HEK293 (cell line): ENCODE results near the gene GTPBP3.

Source experiments
- GLIS1 ChIP-seq: fragments of 450-650 bp; formaldehyde crosslinking; IDR thresholded peaks from 2 replicates; pipeline ENCODE4 v1.5.1; 2016; ENCODE audit warnings: missing biosample characterization, missing genetic modification characterization
- OSR2 ChIP-seq: fragments of 450-650 bp; formaldehyde crosslinking; IDR thresholded peaks from 2 replicates; pipeline ENCODE4 v1.5.1; 2016; ENCODE audit warnings: missing biosample characterization, missing genetic modification characterization
- YY1 ChIP-seq: fragments of 450-650 bp; formaldehyde crosslinking; IDR thresholded peaks from 2 replicates; pipeline ENCODE4 v1.5.1; 2018; ENCODE audit warnings: missing biosample characterization, missing genetic modification characterization
- ZNF248 ChIP-seq: fragments of 450-650 bp; formaldehyde crosslinking; IDR thresholded peaks from 2 replicates; pipeline ENCODE4 v1.5.1; 2017; ENCODE audit warnings: missing biosample characterization, missing genetic modification characterization
- ZNF350 ChIP-seq: fragments of 450-650 bp; formaldehyde crosslinking; IDR thresholded peaks from 2 replicates; pipeline ENCODE4 v1.5.0; 2017; ENCODE audit warnings: missing biosample characterization, mild to moderate bottlenecking, missing genetic modification characterization
- ZNF514 ChIP-seq: fragments of 450-650 bp; formaldehyde crosslinking; IDR thresholded peaks from 2 replicates; pipeline ENCODE4 v1.5.1; 2016; ENCODE audit warnings: missing biosample characterization, missing genetic modification characterization
- ZNF623 ChIP-seq: fragments of 450-650 bp; formaldehyde crosslinking; IDR thresholded peaks from 2 replicates; pipeline ENCODE4 v1.5.1; 2016; ENCODE audit warnings: missing biosample characterization, missing genetic modification characterization
- ZNF776 ChIP-seq: fragments of 450-650 bp; formaldehyde crosslinking; IDR thresholded peaks from 2 replicates; pipeline ENCODE4 v1.5.0; 2017; ENCODE audit warnings: missing biosample characterization, missing genetic modification characterization, borderline replicate concordance
- ZNF837 ChIP-seq: fragments of 450-650 bp; formaldehyde crosslinking; IDR thresholded peaks from 2 replicates; pipeline ENCODE4 v1.5.1; 2016; ENCODE audit warnings: missing biosample characterization, missing genetic modification characterization
- TF ChIP-seq, protein P1 (sequence below): fragments of 450-650 bp; formaldehyde crosslinking; IDR thresholded peaks from 2 replicates; pipeline ENCODE4 v1.5.1; 2016; ENCODE audit warnings: missing biosample characterization, missing genetic modification characterization, borderline replicate concordance
- TF ChIP-seq, protein P2 (sequence below): fragments of 450-650 bp; formaldehyde crosslinking; IDR thresholded peaks from 2 replicates; pipeline ENCODE4 v1.5.1; 2016; ENCODE audit warnings: missing biosample characterization, missing genetic modification characterization
- TF ChIP-seq, protein P3 (sequence below): fragments of 450-650 bp; formaldehyde crosslinking; IDR thresholded peaks from 2 replicates; pipeline ENCODE4 v1.5.1; 2017; ENCODE audit warnings: missing biosample characterization, missing genetic modification characterization
- TF ChIP-seq, protein P4 (sequence below): fragments of 450-650 bp; formaldehyde crosslinking; conservative IDR thresholded peaks from 2 replicates; pipeline ENCODE4 v1.5.1; 2016; ENCODE audit warnings: low read depth, missing biosample characterization, missing genetic modification characterization
- TF ChIP-seq, protein P5 (sequence below): fragments of 450-650 bp; formaldehyde crosslinking; IDR thresholded peaks from 2 replicates; pipeline ENCODE4 v1.5.1; 2016; ENCODE audit warnings: missing biosample characterization, missing genetic modification characterization
- TF ChIP-seq, protein P6 (sequence below): fragments of 450-650 bp; formaldehyde crosslinking; IDR thresholded peaks from 2 replicates; pipeline ENCODE4 v1.5.1; 2016; ENCODE audit warnings: missing biosample characterization, missing genetic modification characterization
- TF ChIP-seq, protein P7 (sequence below): fragments of 450-650 bp; formaldehyde crosslinking; IDR thresholded peaks from 2 replicates; pipeline ENCODE4 v1.5.1; 2017; ENCODE audit warnings: missing biosample characterization, missing genetic modification characterization
- TF ChIP-seq, protein P8 (sequence below): fragments of 450-650 bp; formaldehyde crosslinking; IDR thresholded peaks from 2 replicates; pipeline ENCODE4 v1.5.1; 2016; ENCODE audit warnings: missing biosample characterization, missing genetic modification characterization

Gene GTPBP3

DNA sequence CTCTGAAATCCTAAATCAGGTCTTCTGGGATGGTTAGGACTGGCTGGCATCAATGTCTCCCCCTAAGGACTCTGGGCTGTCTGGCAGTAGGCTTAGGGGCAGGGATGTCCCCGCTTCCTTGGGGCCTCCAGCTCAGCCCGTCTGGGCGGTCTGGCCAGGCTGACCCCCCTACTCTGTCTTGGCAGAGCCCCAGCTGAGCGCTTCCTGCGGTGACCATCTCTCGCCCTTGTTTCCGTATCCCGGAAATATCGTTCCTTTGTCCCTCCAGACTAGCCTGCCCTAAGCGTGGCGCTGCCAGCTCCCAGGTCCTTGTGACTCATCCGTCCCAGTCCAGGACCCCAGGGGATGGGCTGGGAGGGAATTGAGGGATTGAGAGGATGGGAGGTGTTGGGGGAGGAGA is 11.3 kb downstream of the GTPBP3 start (continued):
- TF ChIP-seq, protein P1, sequence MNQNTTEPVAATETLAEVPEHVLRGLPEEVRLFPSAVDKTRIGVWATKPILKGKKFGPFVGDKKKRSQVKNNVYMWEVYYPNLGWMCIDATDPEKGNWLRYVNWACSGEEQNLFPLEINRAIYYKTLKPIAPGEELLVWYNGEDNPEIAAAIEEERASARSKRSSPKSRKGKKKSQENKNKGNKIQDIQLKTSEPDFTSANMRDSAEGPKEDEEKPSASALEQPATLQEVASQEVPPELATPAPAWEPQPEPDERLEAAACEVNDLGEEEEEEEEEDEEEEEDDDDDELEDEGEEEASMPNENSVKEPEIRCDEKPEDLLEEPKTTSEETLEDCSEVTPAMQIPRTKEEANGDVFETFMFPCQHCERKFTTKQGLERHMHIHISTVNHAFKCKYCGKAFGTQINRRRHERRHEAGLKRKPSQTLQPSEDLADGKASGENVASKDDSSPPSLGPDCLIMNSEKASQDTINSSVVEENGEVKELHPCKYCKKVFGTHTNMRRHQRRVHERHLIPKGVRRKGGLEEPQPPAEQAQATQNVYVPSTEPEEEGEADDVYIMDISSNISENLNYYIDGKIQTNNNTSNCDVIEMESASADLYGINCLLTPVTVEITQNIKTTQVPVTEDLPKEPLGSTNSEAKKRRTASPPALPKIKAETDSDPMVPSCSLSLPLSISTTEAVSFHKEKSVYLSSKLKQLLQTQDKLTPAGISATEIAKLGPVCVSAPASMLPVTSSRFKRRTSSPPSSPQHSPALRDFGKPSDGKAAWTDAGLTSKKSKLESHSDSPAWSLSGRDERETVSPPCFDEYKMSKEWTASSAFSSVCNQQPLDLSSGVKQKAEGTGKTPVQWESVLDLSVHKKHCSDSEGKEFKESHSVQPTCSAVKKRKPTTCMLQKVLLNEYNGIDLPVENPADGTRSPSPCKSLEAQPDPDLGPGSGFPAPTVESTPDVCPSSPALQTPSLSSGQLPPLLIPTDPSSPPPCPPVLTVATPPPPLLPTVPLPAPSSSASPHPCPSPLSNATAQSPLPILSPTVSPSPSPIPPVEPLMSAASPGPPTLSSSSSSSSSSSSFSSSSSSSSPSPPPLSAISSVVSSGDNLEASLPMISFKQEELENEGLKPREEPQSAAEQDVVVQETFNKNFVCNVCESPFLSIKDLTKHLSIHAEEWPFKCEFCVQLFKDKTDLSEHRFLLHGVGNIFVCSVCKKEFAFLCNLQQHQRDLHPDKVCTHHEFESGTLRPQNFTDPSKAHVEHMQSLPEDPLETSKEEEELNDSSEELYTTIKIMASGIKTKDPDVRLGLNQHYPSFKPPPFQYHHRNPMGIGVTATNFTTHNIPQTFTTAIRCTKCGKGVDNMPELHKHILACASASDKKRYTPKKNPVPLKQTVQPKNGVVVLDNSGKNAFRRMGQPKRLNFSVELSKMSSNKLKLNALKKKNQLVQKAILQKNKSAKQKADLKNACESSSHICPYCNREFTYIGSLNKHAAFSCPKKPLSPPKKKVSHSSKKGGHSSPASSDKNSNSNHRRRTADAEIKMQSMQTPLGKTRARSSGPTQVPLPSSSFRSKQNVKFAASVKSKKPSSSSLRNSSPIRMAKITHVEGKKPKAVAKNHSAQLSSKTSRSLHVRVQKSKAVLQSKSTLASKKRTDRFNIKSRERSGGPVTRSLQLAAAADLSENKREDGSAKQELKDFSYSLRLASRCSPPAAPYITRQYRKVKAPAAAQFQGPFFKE = no peak
- TF ChIP-seq, protein P2, sequence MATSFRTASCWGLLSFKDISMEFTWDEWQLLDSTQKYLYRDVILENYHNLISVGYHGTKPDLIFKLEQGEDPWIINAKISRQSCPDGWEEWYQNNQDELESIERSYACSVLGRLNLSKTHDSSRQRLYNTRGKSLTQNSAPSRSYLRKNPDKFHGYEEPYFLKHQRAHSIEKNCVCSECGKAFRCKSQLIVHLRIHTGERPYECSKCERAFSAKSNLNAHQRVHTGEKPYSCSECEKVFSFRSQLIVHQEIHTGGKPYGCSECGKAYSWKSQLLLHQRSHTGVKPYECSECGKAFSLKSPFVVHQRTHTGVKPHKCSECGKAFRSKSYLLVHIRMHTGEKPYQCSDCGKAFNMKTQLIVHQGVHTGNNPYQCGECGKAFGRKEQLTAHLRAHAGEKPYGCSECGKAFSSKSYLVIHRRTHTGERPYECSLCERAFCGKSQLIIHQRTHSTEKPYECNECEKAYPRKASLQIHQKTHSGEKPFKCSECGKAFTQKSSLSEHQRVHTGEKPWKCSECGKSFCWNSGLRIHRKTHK (tag by site-specific recombination) = no peak
- no peak for TF ChIP-seq ZNF837 (tag by site-specific recombination)
- TF ChIP-seq, protein P3, sequence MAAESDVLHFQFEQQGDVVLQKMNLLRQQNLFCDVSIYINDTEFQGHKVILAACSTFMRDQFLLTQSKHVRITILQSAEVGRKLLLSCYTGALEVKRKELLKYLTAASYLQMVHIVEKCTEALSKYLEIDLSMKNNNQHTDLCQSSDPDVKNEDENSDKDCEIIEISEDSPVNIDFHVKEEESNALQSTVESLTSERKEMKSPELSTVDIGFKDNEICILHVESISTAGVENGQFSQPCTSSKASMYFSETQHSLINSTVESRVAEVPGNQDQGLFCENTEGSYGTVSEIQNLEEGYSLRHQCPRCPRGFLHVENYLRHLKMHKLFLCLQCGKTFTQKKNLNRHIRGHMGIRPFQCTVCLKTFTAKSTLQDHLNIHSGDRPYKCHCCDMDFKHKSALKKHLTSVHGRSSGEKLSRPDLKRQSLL (tag by site-specific recombination) = no peak
- TF ChIP-seq, protein P4, sequence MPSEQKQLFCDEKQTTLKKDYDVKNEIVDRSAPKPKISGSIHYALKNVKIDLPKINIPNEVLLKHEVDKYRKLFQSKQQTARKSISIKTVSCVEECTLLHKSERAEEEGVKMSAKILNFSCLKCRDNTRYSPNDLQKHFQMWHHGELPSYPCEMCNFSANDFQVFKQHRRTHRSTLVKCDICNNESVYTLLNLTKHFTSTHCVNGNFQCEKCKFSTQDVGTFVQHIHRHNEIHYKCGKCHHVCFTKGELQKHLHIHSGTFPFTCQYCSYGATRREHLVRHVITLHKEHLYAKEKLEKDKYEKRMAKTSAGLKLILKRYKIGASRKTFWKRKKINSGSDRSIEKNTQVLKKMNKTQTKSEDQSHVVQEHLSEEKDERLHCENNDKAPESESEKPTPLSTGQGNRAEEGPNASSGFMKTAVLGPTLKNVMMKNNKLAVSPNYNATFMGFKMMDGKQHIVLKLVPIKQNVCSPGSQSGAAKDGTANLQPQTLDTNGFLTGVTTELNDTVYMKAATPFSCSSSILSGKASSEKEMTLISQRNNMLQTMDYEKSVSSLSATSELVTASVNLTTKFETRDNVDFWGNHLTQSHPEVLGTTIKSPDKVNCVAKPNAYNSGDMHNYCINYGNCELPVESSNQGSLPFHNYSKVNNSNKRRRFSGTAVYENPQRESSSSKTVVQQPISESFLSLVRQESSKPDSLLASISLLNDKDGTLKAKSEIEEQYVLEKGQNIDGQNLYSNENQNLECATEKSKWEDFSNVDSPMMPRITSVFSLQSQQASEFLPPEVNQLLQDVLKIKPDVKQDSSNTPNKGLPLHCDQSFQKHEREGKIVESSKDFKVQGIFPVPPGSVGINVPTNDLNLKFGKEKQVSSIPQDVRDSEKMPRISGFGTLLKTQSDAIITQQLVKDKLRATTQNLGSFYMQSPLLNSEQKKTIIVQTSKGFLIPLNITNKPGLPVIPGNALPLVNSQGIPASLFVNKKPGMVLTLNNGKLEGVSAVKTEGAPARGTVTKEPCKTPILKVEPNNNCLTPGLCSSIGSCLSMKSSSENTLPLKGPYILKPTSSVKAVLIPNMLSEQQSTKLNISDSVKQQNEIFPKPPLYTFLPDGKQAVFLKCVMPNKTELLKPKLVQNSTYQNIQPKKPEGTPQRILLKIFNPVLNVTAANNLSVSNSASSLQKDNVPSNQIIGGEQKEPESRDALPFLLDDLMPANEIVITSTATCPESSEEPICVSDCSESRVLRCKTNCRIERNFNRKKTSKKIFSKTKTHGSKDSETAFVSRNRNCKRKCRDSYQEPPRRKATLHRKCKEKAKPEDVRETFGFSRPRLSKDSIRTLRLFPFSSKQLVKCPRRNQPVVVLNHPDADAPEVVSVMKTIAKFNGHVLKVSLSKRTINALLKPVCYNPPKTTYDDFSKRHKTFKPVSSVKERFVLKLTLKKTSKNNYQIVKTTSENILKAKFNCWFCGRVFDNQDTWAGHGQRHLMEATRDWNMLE (tag by site-specific recombination) = no peak
- no peak for TF ChIP-seq ZNF514 (tag by site-specific recombination)
- TF ChIP-seq ZNF248 (tag by site-specific recombination) = no peak
- no peak for TF ChIP-seq OSR2 (tag by site-specific recombination)
- peak; percentile 68 for TF ChIP-seq GLIS1 (tag by site-specific recombination)
- TF ChIP-seq YY1 (tag by site-specific recombination) = no peak
- TF ChIP-seq ZNF350 (tag by site-specific recombination) = no peak
- TF ChIP-seq ZNF623 (tag by site-specific recombination) = no peak
- TF ChIP-seq, protein P5, sequence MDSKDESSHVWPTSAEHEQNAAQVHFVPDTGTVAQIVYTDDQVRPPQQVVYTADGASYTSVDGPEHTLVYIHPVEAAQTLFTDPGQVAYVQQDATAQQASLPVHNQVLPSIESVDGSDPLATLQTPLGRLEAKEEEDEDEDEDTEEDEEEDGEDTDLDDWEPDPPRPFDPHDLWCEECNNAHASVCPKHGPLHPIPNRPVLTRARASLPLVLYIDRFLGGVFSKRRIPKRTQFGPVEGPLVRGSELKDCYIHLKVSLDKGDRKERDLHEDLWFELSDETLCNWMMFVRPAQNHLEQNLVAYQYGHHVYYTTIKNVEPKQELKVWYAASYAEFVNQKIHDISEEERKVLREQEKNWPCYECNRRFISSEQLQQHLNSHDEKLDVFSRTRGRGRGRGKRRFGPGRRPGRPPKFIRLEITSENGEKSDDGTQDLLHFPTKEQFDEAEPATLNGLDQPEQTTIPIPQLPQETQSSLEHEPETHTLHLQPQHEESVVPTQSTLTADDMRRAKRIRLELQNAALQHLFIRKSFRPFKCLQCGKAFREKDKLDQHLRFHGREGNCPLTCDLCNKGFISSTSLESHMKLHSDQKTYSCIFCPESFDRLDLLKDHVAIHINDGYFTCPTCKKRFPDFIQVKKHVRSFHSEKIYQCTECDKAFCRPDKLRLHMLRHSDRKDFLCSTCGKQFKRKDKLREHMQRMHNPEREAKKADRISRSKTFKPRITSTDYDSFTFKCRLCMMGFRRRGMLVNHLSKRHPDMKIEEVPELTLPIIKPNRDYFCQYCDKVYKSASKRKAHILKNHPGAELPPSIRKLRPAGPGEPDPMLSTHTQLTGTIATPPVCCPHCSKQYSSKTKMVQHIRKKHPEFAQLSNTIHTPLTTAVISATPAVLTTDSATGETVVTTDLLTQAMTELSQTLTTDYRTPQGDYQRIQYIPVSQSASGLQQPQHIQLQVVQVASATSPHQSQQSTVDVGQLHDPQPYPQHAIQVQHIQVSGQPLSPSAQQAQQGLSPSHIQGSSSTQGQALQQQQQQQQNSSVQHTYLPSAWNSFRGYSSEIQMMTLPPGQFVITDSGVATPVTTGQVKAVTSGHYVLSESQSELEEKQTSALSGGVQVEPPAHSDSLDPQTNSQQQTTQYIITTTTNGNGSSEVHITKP = peak; percentile 96
- TF ChIP-seq, protein P6, sequence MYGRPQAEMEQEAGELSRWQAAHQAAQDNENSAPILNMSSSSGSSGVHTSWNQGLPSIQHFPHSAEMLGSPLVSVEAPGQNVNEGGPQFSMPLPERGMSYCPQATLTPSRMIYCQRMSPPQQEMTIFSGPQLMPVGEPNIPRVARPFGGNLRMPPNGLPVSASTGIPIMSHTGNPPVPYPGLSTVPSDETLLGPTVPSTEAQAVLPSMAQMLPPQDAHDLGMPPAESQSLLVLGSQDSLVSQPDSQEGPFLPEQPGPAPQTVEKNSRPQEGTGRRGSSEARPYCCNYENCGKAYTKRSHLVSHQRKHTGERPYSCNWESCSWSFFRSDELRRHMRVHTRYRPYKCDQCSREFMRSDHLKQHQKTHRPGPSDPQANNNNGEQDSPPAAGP (tag by site-specific recombination) = no peak
- TF ChIP-seq, protein P7, sequence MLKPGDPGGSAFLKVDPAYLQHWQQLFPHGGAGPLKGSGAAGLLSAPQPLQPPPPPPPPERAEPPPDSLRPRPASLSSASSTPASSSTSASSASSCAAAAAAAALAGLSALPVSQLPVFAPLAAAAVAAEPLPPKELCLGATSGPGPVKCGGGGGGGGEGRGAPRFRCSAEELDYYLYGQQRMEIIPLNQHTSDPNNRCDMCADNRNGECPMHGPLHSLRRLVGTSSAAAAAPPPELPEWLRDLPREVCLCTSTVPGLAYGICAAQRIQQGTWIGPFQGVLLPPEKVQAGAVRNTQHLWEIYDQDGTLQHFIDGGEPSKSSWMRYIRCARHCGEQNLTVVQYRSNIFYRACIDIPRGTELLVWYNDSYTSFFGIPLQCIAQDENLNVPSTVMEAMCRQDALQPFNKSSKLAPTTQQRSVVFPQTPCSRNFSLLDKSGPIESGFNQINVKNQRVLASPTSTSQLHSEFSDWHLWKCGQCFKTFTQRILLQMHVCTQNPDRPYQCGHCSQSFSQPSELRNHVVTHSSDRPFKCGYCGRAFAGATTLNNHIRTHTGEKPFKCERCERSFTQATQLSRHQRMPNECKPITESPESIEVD (tag by site-specific recombination) = no peak
- TF ChIP-seq ZNF776 (tag by site-specific recombination) = no peak
- TF ChIP-seq, protein P8, sequence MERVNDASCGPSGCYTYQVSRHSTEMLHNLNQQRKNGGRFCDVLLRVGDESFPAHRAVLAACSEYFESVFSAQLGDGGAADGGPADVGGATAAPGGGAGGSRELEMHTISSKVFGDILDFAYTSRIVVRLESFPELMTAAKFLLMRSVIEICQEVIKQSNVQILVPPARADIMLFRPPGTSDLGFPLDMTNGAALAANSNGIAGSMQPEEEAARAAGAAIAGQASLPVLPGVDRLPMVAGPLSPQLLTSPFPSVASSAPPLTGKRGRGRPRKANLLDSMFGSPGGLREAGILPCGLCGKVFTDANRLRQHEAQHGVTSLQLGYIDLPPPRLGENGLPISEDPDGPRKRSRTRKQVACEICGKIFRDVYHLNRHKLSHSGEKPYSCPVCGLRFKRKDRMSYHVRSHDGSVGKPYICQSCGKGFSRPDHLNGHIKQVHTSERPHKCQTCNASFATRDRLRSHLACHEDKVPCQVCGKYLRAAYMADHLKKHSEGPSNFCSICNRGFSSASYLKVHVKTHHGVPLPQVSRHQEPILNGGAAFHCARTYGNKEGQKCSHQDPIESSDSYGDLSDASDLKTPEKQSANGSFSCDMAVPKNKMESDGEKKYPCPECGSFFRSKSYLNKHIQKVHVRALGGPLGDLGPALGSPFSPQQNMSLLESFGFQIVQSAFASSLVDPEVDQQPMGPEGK (tag by site-specific recombination) = peak; percentile 46; the same call in 1 of the 2 replicates
